Measurements from ENCODE around the gene NELFA. TPM values are rescaled to one million over a fixed set of nuclear protein-coding genes. Genes with fewer than 3 reads are reported as not detected.

Gene NELFA
- total RNA-seq, 1 experiment from 2014 or later: 55.0 TPM

DNA sequence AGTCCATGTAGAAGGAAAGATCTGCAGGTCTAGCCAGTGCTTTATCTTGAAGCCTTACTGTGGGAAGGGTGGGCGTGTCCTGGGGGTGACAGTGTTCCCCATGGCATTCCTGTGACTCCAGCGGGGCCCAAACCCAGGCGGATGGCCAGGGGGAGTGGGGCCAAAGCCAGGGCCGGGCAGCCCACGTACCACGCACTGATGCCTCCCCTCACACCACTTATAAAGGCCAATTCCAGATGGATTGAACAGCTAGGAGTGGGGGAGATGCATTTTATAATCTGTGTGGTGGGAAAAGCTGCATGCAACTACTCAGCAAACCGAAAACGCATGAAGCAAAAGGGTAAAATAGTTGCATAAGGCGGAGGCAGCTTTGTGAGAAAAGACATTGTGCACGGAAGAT lies 36.4 kb downstream of the NELFA start:
- no peak overlapping the region for H4K8ac ChIP-seq (replicated peaks; ENCODE audit: insufficient read length, low read depth, low read length)
- no peak overlapping the region for H3K18ac ChIP-seq (ENCODE audit: insufficient read length, low read depth, low read length)
- no peak overlapping the region for H3T11ph ChIP-seq (ENCODE audit: low read length)
- H3K27me3 ChIP-seq (ENCODE audit: insufficient read depth, low read length): no peaks in the 10 kb centered on the region
- H3K27ac Mint-ChIP-seq: no peak overlapping the region; a peak in 1 of 7 replicates
- H3K23me2 ChIP-seq (ENCODE audit: insufficient read length, low read depth, low read length, poor library complexity, severe bottlenecking): no peaks in the 10 kb centered on the region
- no peaks in the 10 kb centered on the region for H3K79me1 ChIP-seq (ENCODE audit: insufficient read depth, low read depth, low read length, poor library complexity, severe bottlenecking)
- no peak overlapping the region for H3K23ac ChIP-seq (ENCODE audit: insufficient read length, low read depth, low read length)
- no peak for DNase-seq
- H3K79me2 ChIP-seq (ENCODE audit: insufficient read depth, low read length): no peaks in the 10 kb centered on the region
- H4K20me1 ChIP-seq (ENCODE audit: control insufficient read depth, insufficient read depth, insufficient read length): no peaks in the 10 kb centered on the region
- H3K4me1 Mint-ChIP-seq: no peaks in the 10 kb centered on the region
- no peak overlapping the region for H2BK20ac ChIP-seq (ENCODE audit: low read depth, low read length, poor library complexity, severe bottlenecking)
- no peak overlapping the region for H4K91ac ChIP-seq (ENCODE audit: insufficient read length, low read depth, low read length)
- H3K27me3 Mint-ChIP-seq (ENCODE audit: low read depth): no peaks in the 10 kb centered on the region
- H4K5ac ChIP-seq (ENCODE audit: insufficient read length, low read depth, low read length): no peak overlapping the region
- H3K4me1 ChIP-seq (ENCODE audit: insufficient read depth, low read length): no peaks in the 10 kb centered on the region
- no peak overlapping the region for H2BK120ac ChIP-seq (ENCODE audit: low read depth, low read length, poor library complexity, severe bottlenecking)
- H2BK5ac ChIP-seq (ENCODE audit: insufficient read length, low read length): no peak overlapping the region
- peaks cover 28 to 81% (median 81%) of the 10 kb centered on the region in 3 experiments; a peak in 6 of 7 replicates for H3K36me3 Mint-ChIP-seq (ENCODE audit: insufficient read depth in 1 of 3, low read depth in 3 of 3)
- H3K9me3 Mint-ChIP-seq: no peaks in the 10 kb centered on the region
- H3K4ac ChIP-seq (ENCODE audit: low read depth, low read length): no peak overlapping the region
- H2BK15ac ChIP-seq (ENCODE audit: low read depth, low read length): no peak overlapping the region
- no peak overlapping the region for H2BK12ac ChIP-seq (ENCODE audit: insufficient read length, low read depth, low read length)
- no peak overlapping the region for H3K4me3 Mint-ChIP-seq
- H3K27ac ChIP-seq (ENCODE audit: insufficient read length, low read depth, low read length): no peak overlapping the region
- no peak overlapping the region for H3K9ac ChIP-seq (ENCODE audit: extremely low read depth, insufficient read length, low read length)
- no peak overlapping the region for H2AK5ac ChIP-seq (ENCODE audit: insufficient read length, low read length)
- no peaks in the 10 kb centered on the region for H3K9me3 ChIP-seq (ENCODE audit: control insufficient read depth, low read depth, low read length)
- TF ChIP-seq, protein P1, sequence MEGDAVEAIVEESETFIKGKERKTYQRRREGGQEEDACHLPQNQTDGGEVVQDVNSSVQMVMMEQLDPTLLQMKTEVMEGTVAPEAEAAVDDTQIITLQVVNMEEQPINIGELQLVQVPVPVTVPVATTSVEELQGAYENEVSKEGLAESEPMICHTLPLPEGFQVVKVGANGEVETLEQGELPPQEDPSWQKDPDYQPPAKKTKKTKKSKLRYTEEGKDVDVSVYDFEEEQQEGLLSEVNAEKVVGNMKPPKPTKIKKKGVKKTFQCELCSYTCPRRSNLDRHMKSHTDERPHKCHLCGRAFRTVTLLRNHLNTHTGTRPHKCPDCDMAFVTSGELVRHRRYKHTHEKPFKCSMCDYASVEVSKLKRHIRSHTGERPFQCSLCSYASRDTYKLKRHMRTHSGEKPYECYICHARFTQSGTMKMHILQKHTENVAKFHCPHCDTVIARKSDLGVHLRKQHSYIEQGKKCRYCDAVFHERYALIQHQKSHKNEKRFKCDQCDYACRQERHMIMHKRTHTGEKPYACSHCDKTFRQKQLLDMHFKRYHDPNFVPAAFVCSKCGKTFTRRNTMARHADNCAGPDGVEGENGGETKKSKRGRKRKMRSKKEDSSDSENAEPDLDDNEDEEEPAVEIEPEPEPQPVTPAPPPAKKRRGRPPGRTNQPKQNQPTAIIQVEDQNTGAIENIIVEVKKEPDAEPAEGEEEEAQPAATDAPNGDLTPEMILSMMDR (conservative IDR thresholded peaks at IDR 0.05): no peak
- no peak overlapping the region for H3K56ac ChIP-seq (ENCODE audit: insufficient read length, low read depth, low read length)
- no peak overlapping the region for H2AFZ ChIP-seq (ENCODE audit: low read length)
- no CpG with 5 or more reads among the region's 10 CpGs for WGBS (ENCODE audit: extremely low coverage, insufficient read length, low lambda C conversion rate)
- H3K14ac ChIP-seq (ENCODE audit: insufficient read depth, low read length): no peak overlapping the region
- no peak overlapping the region for H3K4me2 ChIP-seq (ENCODE audit: insufficient read depth, insufficient read length, low read length)

Measured in H9 (cell line).